ENCODE measurements around the gene ABCC1. TPM values are rescaled to one million over a fixed set of nuclear protein-coding genes. Genes with fewer than 3 reads are reported as not detected.

The ABCC1 gene
- total and polyA plus RNA-seq, 4 donors: 12.4 to 41.5 (median 31.3) TPM

DNA sequence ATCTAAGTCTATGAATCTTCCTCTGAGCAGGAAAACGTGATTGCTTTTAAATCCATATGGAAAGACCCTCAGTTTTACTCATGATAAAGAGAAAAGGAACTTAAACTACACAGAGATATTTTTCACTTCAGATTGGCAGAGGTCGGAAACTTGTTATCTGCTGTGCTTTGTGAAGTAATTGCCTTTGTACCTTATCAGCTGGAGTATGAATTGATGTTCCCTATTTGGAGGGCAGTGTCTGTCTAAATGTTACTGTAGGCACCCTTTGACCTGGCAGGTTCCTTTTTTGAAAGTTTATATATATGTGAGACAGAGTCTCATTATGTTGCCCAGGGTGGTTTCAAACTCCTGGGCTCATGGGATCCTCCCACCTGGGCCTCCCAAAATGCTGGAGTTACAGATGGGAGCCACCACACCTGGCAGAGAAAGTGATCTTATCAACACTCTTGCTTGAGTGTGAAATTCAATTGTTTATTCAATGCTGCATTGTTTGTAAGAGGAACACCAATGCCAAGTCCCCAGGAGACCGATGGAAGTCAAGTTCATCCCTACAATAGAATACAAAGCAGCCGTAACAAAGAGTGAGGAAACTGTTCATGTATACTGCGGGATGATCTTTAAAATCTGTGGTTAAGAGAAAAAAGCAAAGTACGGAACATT is 52.3 kb downstream of the ABCC1 start:
- DNase-seq (no peak), ATAC-seq (ENCODE audit: insufficient read depth, low FRiP score) (no peak)
- Histone ChIP-seq H3K27me3 (ENCODE audit: control insufficient read depth in 3 of 3, insufficient read depth in 3 of 3, low read length in 2 of 3) (no peaks in the 10 kb centered on the region), H3K4me3 (no peak overlapping the region), H3K27ac (ENCODE audit: low read depth in 1 of 2, low read length in 1 of 2) (no peak overlapping the region), H3K9ac (ENCODE audit: insufficient read depth in 1 of 2, low read length in 2 of 2) (no peak overlapping the region), H3K36me3 (ENCODE audit: control insufficient read depth in 4 of 4, insufficient read depth in 4 of 4, low read length in 4 of 4) (no peaks in the 10 kb centered on the region), H3K9me3 (ENCODE audit: control insufficient read depth in 4 of 4, insufficient read depth in 3 of 4, low read length in 3 of 4) (no peaks in the 10 kb centered on the region), H3K4me1 (ENCODE audit: control insufficient read depth in 5 of 5, insufficient read depth in 5 of 5, low read length in 5 of 5) (peaks cover 3 to 14% (median 11%) of the 10 kb centered on the region in 5 donors)
- TF ChIP-seq, protein P1, sequence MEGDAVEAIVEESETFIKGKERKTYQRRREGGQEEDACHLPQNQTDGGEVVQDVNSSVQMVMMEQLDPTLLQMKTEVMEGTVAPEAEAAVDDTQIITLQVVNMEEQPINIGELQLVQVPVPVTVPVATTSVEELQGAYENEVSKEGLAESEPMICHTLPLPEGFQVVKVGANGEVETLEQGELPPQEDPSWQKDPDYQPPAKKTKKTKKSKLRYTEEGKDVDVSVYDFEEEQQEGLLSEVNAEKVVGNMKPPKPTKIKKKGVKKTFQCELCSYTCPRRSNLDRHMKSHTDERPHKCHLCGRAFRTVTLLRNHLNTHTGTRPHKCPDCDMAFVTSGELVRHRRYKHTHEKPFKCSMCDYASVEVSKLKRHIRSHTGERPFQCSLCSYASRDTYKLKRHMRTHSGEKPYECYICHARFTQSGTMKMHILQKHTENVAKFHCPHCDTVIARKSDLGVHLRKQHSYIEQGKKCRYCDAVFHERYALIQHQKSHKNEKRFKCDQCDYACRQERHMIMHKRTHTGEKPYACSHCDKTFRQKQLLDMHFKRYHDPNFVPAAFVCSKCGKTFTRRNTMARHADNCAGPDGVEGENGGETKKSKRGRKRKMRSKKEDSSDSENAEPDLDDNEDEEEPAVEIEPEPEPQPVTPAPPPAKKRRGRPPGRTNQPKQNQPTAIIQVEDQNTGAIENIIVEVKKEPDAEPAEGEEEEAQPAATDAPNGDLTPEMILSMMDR (IDR thresholded peaks at IDR 0.05; ENCODE audit: control extremely low read depth, extremely low read depth): no peak
- WGBS, 2 donors: 35 to 57% methylated on average over 6 of the region's 6 CpGs

DNA sequence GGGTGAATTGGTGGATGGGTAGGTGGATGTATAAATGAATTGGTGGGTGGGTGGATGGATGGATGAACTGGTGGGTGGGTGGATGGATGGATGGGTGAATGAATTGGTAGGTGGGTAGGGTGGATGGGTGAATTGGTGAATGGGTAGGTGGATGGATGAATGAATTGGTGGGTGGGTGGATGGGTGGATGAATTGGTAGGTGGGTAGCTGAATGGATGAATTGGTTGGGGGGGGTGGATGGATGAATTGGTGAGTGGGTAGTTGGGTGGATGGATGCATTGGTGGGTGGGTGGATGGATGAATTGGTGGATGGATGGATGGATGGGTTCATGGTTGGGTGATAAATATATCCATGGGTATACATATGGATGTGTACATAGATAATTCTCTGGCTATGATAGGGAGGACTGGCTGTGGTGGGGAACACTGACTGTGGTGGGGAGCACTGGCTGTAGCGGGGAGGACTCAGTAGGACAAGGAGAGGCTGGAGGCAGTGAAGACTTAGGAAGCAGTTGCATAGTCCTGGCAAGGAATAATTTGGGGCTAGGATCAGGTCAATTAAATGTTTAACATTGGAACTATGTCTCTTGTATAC is 54.4 kb downstream of the ABCC1 start:
- H3K4me1 ChIP-seq (ENCODE audit: control insufficient read depth in 5 of 5, insufficient read depth in 5 of 5, low read length in 5 of 5): peaks cover 0 to 12% (median 5%) of the 10 kb centered on the region in 5 donors
- no peak overlapping the region for H3K4me3 ChIP-seq
- H3K27ac ChIP-seq (ENCODE audit: low read depth in 1 of 2, low read length in 1 of 2): no peak overlapping the region
- no peak for ATAC-seq (ENCODE audit: insufficient read depth, low FRiP score)
- no peak for DNase-seq
- no peaks in the 10 kb centered on the region for H3K36me3 ChIP-seq (ENCODE audit: control insufficient read depth in 4 of 4, insufficient read depth in 4 of 4, low read length in 4 of 4)
- no peaks in the 10 kb centered on the region for H3K9me3 ChIP-seq (ENCODE audit: control insufficient read depth in 4 of 4, insufficient read depth in 3 of 4, low read length in 3 of 4)
- TF ChIP-seq, protein P1 (IDR thresholded peaks at IDR 0.05; ENCODE audit: control extremely low read depth, extremely low read depth): no peak
- 2 to 96% methylated on average over 1 of the region's 1 CpG for WGBS, 2 donors
- no peaks in the 10 kb centered on the region for H3K27me3 ChIP-seq (ENCODE audit: control insufficient read depth in 3 of 3, insufficient read depth in 3 of 3, low read length in 2 of 3)
- no peak overlapping the region for H3K9ac ChIP-seq (ENCODE audit: insufficient read depth in 1 of 2, low read length in 2 of 2)

DNA sequence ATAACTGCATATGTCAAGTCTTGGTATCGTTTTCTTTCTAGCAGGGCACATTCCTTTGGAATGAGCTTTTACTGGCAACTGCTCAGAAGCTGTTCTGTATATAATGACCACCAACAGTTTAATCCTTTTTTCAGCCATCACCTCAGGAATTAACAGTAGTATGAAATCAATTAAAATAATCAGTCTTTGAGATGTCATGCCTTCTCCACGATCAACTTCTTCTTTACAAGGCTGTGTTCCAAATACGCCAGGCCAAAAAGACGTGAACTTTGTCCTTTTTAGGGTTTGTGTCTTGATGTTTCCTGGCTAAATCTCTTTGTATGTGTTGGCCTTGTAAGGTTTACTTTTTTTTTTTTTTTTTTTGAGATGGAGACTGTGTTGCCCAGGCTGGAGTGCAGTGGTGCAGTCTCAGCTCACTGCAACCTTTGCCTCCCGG is 54.9 kb downstream of the ABCC1 start:
- no peaks in the 10 kb centered on the region for H3K9me3 ChIP-seq (ENCODE audit: control insufficient read depth in 4 of 4, insufficient read depth in 3 of 4, low read length in 3 of 4)
- peaks cover 0 to 2% (median under 1%) of the 10 kb centered on the region in 4 donors for H3K36me3 ChIP-seq (ENCODE audit: control insufficient read depth in 4 of 4, insufficient read depth in 4 of 4, low read length in 4 of 4)
- no peak overlapping the region for H3K9ac ChIP-seq (ENCODE audit: insufficient read depth in 1 of 2, low read length in 2 of 2)
- H3K4me1 ChIP-seq (ENCODE audit: control insufficient read depth in 5 of 5, insufficient read depth in 5 of 5, low read length in 5 of 5): peaks cover 0 to 12% (median 5%) of the 10 kb centered on the region in 5 donors
- DNase-seq: peak; percentile 36 to 90 (median 88)
- no peaks in the 10 kb centered on the region for H3K27me3 ChIP-seq (ENCODE audit: control insufficient read depth in 3 of 3, insufficient read depth in 3 of 3, low read length in 2 of 3)
- ATAC-seq (ENCODE audit: insufficient read depth, low FRiP score): no peak
- TF ChIP-seq, protein P1 (IDR thresholded peaks at IDR 0.05; ENCODE audit: control extremely low read depth, extremely low read depth): no peak
- WGBS, 2 donors: 66 to 90% methylated on average over 5 of the region's 5 CpGs
- no peak overlapping the region for H3K27ac ChIP-seq (ENCODE audit: low read depth in 1 of 2, low read length in 1 of 2)
- H3K4me3 ChIP-seq: no peak overlapping the region

All from lung (tissue), 12 donors.